Dedifferentiated amniotic fluid mesenchymal stem cell (primary cell): ENCODE results near the gene NIPSNAP3A.

ENCODE experiments used
- DNase-seq: peaks from one replicate; pipeline ENCODE4 v3.0.0-alpha.2; 2016; ENCODE audit errors: extremely low spot score

NIPSNAP3A gene

GRCh38 chr9:104774831-104775573 is 27.5 kb downstream of the NIPSNAP3A start:
- DNase-seq, result no peak

- DNase-seq, result no peak
Observed at GRCh38 chr9:104775574-104775936, 28.1 kb downstream of the NIPSNAP3A start.

GRCh38 chr9:104775976-104776375 is 28.5 kb downstream of the NIPSNAP3A start:
- DNase-seq, result no peak

- no peak for DNase-seq
Observed at GRCh38 chr9:104776797-104777196, 29.3 kb downstream of the NIPSNAP3A start.

GRCh38 chr9:104778802-104779201 is 31.3 kb downstream of the NIPSNAP3A start:
- no peak for DNase-seq

- DNase-seq, result no peak
Observed at GRCh38 chr9:104779334-104779733, 31.9 kb downstream of the NIPSNAP3A start.

- DNase-seq, result no peak
Observed at GRCh38 chr9:104779946-104780535, 32.6 kb downstream of the NIPSNAP3A start.

GRCh38 chr9:104780796-104781395 is 33.4 kb downstream of the NIPSNAP3A start:
- peak; percentile 46 for DNase-seq

- DNase-seq, result no peak
Observed at GRCh38 chr9:104783588-104783987, 36.1 kb downstream of the NIPSNAP3A start.

- no peak for DNase-seq
Observed at GRCh38 chr9:104784098-104784497, 36.6 kb downstream of the NIPSNAP3A start.

GRCh38 chr9:104786293-104786692 is 38.8 kb downstream of the NIPSNAP3A start:
- no peak for DNase-seq

GRCh38 chr9:104787306-104788015 is 40.0 kb downstream of the NIPSNAP3A start:
- no peak for DNase-seq

GRCh38 chr9:104788251-104788650 is 40.8 kb downstream of the NIPSNAP3A start:
- DNase-seq, result no peak

GRCh38 chr9:104794070-104794469 is 46.6 kb downstream of the NIPSNAP3A start:
- DNase-seq, result no peak

GRCh38 chr9:104795082-104795481 is 47.6 kb downstream of the NIPSNAP3A start:
- no peak for DNase-seq

- DNase-seq, result no peak
Observed at GRCh38 chr9:104795857-104796256, 48.4 kb downstream of the NIPSNAP3A start.

GRCh38 chr9:104798209-104798995 is 50.9 kb downstream of the NIPSNAP3A start:
- DNase-seq, result no peak

GRCh38 chr9:104800068-104800785 is 52.7 kb downstream of the NIPSNAP3A start:
- DNase-seq, result no peak

GRCh38 chr9:104802110-104802509 is 54.6 kb downstream of the NIPSNAP3A start:
- DNase-seq, result no peak

GRCh38 chr9:104802906-104803305 is 55.4 kb downstream of the NIPSNAP3A start:
- no peak for DNase-seq

GRCh38 chr9:104805441-104805840 is 58.0 kb downstream of the NIPSNAP3A start:
- no peak for DNase-seq
